ENCODE data around the gene LAMP1.
"Not testable (repeated sequence)": the region's sequence is repeated elsewhere in the genome, so short reads cannot be mapped to it uniquely, and the experiment has no call there.

Gene LAMP1

GRCh38 chr13:113364311-113364889 is 67.4 kb downstream of the LAMP1 start:
- ChIA-PET CTCF (interaction anchor here (0.6 to 1.2 kb wide), 2 partner anchors 29 to 343 kb away, joined by 3 read pairs; no protein-coding TSS in a partner anchor), POLR2A (ENCODE audit: low non-redundant PET) (no interaction called here)
- peak overlapping the region; percentile 71 for H3K27ac ChIP-seq
- TF ChIP-seq, protein P1, sequence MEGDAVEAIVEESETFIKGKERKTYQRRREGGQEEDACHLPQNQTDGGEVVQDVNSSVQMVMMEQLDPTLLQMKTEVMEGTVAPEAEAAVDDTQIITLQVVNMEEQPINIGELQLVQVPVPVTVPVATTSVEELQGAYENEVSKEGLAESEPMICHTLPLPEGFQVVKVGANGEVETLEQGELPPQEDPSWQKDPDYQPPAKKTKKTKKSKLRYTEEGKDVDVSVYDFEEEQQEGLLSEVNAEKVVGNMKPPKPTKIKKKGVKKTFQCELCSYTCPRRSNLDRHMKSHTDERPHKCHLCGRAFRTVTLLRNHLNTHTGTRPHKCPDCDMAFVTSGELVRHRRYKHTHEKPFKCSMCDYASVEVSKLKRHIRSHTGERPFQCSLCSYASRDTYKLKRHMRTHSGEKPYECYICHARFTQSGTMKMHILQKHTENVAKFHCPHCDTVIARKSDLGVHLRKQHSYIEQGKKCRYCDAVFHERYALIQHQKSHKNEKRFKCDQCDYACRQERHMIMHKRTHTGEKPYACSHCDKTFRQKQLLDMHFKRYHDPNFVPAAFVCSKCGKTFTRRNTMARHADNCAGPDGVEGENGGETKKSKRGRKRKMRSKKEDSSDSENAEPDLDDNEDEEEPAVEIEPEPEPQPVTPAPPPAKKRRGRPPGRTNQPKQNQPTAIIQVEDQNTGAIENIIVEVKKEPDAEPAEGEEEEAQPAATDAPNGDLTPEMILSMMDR (conservative IDR thresholded peaks at IDR 0.05; ENCODE audit: low read depth) = no peak
- no peak for DNase-seq (ENCODE audit: low spot score)

DNA sequence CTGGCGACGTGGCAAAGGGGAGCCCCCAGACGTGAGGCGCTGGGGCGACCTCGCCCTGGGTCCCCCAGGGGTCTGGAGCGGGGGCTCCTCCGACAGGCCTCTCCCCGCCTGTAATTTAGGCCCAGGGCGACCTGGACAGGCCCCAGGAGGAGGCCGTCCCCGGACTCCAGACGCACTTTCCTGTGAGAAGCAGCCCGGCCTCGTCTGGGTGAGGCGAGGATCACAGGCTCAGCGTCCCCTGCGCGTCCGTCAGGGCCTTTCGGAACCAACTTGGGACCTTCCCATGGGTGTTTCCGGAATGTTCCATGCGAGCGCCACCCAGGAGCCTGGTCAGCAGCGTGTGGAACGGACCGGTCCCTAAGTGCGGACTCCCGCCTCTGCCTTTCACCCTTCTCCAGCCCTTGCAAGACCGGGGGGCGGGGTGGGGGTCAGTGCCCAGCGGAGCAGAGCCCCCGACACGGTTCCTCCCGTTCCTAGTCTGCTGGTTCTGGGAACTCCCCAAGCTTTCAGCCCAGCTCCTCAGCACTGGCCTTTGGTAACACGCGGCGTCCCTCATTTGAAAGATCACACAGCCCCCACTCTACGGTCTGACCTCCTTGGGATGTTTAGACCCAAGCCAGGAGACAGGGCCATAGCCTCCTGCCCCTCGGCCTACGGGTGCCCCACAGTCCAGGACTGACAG is 68.0 kb downstream of the LAMP1 start:
- TF ChIP-seq, protein P1 (conservative IDR thresholded peaks at IDR 0.05; ENCODE audit: low read depth) = no peak
- H3K27ac ChIP-seq = peak overlapping the region; percentile 71
- POLR2A ChIA-PET (ENCODE audit: low non-redundant PET) = no interaction called here
- CTCF ChIA-PET = interaction anchor here (0.6 kb wide), 1 partner anchor 74 kb away, joined by 3 read pairs; no protein-coding TSS in a partner anchor
- DNase-seq (ENCODE audit: low spot score) = no peak

GRCh38 chr13:113365583-113365970 is 68.5 kb downstream of the LAMP1 start:
- ChIA-PET POLR2A (ENCODE audit: low non-redundant PET) (no interaction called here), CTCF (interaction anchor here (0.6 kb wide), 2 partner anchors 14 to 73 kb away, joined by 3 to 5 read pairs; no protein-coding TSS in a partner anchor)
- no peak overlapping the region for H3K27ac ChIP-seq
- DNase-seq (ENCODE audit: low spot score) = no peak
- TF ChIP-seq, protein P1 (conservative IDR thresholded peaks at IDR 0.05; ENCODE audit: low read depth) = no peak

- no peak for DNase-seq (ENCODE audit: low spot score)
- ChIA-PET CTCF (interaction anchor here (0.6 kb wide), 2 partner anchors 13 to 73 kb away, joined by 3 to 5 read pairs; no protein-coding TSS in a partner anchor), POLR2A (ENCODE audit: low non-redundant PET) (no interaction called here)
- no peak overlapping the region for H3K27ac ChIP-seq
- TF ChIP-seq, protein P1 (conservative IDR thresholded peaks at IDR 0.05; ENCODE audit: low read depth) = no peak
These were observed 69.0 kb downstream of the LAMP1 start for GRCh38 chr13:113365971-113366588.

DNA sequence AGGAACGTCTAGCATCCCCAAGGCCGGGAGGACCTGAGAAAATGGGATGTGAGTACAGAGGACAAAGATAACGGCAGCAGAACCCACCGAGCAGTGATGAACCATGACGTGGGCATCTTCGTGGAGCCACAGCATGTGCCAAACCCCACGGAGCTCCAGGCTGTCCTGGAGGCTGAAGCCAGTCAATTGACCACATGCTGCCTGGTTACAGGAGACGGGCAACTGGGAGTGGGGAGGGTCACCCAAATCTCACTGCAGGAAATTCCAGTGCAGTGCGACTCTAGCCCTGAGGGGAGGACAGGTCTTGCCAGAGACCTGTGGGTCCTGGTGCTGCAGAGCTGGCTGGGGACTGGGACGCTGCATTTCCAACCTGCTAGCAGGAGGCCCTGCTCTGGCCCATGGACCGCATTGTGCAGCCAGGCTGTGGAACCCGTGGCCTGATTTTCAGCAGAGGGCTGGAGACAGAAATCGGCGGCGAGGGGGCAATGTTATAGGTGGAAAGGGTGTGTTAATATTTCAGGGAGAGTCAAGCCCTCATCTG is 70.1 kb downstream of the LAMP1 start:
- DNase-seq (ENCODE audit: low spot score) = no peak
- CTCF ChIA-PET = interaction anchor here (0.6 kb wide), 1 partner anchor 91 kb away, joined by 3 read pairs; no protein-coding TSS in a partner anchor
- TF ChIP-seq, protein P1 (conservative IDR thresholded peaks at IDR 0.05; ENCODE audit: low read depth) = no peak
- POLR2A ChIA-PET (ENCODE audit: low non-redundant PET) = no interaction called here
- no peak overlapping the region for H3K27ac ChIP-seq

GRCh38 chr13:113367771-113368170 is 70.7 kb downstream of the LAMP1 start:
- no peak overlapping the region for H3K27ac ChIP-seq
- POLR2A ChIA-PET (ENCODE audit: low non-redundant PET) = no interaction called here
- TF ChIP-seq, protein P1 (conservative IDR thresholded peaks at IDR 0.05; ENCODE audit: low read depth) = no peak
- CTCF ChIA-PET = no interaction called here
- no peak for DNase-seq (ENCODE audit: low spot score)

DNA sequence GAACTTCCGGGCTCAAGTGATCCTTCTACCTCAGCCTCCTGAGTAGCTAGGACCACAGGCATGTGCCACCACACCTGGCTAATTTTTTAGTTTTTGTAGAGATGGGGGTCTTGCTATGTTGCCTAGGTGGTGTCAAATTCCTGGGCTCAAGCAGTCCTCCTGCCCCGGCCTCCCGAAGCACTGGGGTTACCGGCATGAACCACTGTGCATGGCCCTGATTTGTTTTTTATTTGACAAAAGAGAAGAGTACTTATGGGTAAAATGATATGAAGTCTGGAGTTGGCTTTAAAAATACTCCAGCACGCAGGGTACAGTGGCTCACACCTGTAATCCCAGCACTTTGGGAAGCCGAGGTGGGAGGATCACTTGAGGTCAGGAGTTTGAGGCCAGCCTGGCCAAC is 71.3 kb downstream of the LAMP1 start:
- DNase-seq (ENCODE audit: low spot score); H3K27ac ChIP-seq; POLR2A ChIA-PET (ENCODE audit: low non-redundant PET); CTCF ChIA-PET: not testable (repeated sequence)
